ENCODE measurements around the gene LCK.
A peak's percentile ranks its signal among the peaks of the same experiment; 100 is the strongest.
"Not testable (repeated sequence)": the region's sequence is repeated elsewhere in the genome, so short reads cannot be mapped to it uniquely, and the experiment has no call there.

The LCK gene

GRCh38 chr1:32239790-32240139, 11.3 kb upstream of the LCK start:
- no peak for DNase-seq (ENCODE audit: low read depth in 2 of 2)

- no peak for DNase-seq (ENCODE audit: low read depth in 2 of 2)
Measured at GRCh38 chr1:32240140-32240951, 10.7 kb upstream of the LCK start.

DNA sequence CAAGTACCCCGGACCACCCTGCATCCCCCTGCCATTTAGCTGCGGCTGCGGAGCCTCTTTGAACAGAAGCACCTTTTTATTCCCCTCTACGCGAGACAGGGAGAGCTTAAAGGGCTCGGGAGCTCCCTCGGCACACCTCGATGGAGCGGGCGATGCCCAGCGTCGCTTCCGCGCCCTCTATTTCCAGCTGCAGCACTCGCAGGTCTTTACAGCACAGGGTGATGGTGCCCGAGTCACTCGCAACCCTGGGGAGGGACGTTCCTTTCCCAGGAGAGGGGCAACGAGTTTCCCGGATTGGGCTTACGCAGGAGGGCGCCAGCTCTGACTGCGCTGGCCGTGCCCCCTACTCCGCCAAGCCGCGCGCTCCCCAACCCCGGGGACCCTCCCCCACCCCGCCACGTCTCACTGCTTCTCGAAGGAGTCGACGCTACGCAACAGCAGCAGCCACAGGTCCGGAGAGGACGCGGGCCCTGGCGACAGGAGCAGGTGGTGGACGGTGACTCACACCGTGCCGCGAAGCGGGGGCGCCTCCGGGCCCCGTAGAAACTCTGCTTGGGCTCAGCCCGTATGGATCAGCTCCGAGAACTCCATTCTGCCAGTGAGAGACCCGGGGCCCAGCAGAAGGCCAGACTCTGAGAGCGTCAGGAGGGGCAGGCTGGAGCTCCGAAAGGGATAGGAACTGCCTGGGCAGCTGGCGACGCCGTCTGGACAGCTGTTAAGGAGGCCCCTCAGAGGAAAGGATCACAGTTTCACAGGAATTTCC, 9.9 kb upstream of the LCK start:
- no peak for DNase-seq (ENCODE audit: low read depth in 2 of 2)

- DNase-seq (ENCODE audit: low read depth in 2 of 2) = no peak
Measured at GRCh38 chr1:32242341-32242851, 8.7 kb upstream of the LCK start.

DNA sequence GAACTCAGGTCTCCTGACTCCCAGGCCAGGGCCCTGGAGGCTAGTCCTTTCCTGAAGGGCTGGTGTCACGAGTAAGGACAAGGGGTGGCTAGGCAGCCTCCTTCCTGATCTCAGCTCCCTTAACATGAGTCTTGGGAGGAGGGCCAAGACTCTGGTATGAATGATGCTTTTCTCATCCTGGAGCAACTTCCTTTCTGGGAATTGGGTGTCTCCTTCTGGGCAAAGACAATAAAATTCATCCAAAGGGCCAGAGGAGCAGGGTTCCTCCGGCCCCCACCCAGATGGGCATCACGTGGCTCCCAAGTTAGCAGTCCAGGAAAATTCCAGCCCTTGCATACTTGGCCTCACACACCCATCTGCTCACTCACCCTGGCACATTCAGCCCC, 4.2 kb upstream of the LCK start, which contains the start of gene FAM167B:
FAM167B (plus strand) TSS at position 335 of the 386 bp plus-strand sequence. CDS start 200 bp downstream, outside the sequence.
- DNase-seq (ENCODE audit: low read depth in 2 of 2) = no peak

DNA sequence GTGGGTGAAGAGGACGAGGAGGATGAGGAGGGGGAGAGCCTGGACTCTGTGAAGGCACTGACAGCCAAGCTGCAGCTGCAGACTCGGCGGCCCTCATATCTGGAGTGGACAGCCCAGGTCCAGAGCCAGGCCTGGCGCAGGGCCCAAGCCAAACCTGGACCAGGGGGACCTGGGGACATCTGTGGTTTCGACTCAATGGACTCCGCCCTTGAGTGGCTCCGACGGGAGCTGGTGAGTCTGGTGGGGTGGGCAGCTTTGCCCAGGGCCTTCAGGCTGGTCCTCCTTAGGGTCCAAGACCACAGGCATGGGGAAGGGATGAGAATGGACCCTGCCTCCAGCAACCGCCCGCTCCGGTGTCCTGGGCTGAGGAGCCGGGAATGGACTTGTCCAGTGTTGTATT, 3.6 kb upstream of the LCK start:
- DNase-seq (ENCODE audit: low read depth in 2 of 2) = no peak

GRCh38 chr1:32247983-32248889, 2.8 kb upstream of the LCK start:
- peak; percentile 76 for DNase-seq (ENCODE audit: low read depth in 2 of 2)

DNA sequence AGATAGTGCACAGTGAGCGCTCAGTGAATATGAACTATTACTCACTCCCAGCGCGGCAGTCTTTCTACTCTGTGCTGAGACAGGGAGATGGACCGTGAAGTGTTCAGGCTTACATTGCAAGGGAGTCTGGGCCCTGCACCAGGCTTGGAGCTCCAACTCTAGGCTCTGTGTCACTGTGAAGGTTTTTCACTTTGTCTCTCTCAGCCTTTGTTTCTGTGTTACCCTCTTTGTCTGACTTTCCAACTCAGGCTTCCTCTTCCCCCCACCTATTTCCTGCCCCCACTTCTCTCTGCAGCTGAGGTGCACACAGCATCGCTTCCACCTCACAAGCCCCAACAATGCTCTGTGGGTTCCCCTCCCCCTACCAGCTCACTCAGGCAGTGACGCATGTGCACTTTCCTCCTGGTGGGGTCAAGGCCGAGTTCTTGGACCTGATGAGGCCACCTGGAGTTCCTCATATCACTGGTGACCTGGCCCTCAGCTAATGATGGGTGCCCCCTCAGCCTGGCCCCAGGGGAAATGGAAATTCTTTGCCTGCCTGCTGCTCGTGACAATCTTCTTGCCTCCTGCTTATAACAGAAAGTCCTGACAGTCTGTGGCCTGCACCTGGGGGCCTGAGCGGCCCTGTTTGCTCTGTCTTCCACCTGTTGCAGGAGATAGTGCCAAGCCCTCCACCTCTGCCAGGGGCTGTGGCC, 1.1 kb upstream of the LCK start:
- peak; percentile 75 to 76 for DNase-seq (ENCODE audit: low read depth in 2 of 2)

DNA sequence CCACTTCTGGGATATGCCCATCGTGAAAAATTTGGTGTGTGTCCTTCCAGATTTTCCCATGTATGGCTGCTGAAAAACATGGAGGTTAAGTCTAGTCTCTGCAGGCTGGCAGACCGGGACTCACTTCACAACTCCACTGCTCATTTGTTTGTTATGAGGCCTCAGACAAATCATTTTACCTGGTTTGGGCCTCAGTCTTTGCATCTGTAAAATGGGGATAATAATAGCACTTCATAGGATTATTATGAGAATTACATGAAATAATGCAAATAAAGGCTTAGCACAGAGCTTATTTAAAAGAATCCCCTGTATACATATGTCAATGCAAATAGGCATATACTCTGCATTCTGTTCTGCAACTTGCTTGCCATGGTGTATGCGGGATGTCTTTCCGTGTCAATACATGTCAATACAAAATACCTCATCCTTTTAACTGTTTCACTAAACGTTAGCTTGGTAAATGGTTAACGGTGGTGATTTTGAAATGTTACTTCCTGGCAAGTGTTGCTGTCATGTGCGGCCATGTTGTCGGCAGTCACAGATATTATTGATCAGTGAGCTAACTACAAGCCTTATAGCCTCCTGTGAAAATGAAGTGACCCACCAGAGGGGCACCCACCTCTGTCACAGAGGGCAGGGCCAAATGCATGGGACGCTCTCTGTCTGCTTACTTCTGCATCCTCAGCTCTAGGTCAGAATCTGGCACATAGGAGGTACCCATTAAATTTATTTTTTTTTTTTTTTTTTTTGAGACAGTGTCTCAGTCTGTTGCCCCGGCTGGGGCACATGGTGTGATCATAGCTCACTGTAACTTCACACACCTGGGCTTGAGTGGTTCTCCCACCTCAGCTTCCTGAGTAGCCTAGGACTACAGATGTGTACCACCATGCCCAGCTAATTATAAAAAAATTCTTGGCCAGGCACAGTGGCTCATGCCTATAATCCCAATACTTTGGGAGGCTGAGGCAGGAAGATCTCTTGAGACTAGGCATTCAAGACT, 4.3 kb downstream of the LCK start:
- no peak for DNase-seq (ENCODE audit: low read depth in 2 of 2)

DNA sequence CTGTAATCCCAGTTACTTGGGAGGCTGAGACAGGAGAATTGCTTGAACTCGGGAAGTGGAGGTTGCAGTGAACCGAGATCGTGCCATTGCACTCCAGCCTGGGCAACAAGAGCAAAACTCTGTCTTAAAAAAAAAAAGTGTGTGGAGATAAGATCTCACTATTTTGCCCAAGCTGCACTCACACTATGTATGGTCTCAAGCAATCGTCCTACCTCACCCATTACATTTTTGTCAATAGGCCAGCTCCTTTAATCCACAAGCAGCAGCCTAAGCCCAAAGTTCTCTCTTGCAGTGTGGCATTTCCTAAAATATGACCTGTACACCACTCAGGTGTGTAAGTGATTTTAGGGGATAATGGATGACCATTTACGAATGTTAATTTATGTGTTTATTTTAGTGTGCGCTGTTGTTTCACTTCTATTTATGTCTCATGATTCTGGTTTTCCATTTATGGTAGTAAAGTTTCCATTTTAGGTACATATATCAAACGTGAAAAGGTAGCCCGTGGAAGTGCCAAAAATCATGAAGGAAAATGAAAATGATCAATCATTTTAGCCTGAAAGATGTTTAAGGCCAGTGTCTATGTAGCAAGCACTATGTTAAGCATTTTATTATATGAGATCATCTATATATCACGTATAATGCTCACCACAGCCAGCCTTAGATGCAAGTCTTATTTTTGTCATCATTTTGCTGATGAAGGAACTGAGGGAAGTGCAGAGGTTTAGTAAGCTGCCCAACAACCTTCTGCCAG, 5.6 kb downstream of the LCK start:
- DNase-seq (ENCODE audit: low read depth in 2 of 2) = no peak

DNA sequence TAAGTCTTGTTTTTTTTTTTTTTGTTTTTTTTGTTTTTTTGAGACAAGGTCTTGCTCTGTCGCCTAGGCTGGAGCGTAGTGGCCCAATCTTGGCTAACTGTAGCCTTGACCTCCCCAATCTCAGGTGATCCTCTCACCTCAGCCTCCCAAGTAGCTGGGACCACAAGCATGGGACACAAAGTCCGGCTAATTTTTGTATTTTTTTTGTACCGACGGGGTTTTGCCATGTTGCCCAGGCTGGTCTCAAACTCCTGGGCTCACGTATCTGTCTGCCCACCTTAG, 6.1 kb downstream of the LCK start:
- no peak for DNase-seq (ENCODE audit: low read depth in 2 of 2)

GRCh38 chr1:32263236-32263593, 12.2 kb downstream of the LCK start:
- not testable (repeated sequence) for DNase-seq (ENCODE audit: low read depth in 2 of 2)

DNA sequence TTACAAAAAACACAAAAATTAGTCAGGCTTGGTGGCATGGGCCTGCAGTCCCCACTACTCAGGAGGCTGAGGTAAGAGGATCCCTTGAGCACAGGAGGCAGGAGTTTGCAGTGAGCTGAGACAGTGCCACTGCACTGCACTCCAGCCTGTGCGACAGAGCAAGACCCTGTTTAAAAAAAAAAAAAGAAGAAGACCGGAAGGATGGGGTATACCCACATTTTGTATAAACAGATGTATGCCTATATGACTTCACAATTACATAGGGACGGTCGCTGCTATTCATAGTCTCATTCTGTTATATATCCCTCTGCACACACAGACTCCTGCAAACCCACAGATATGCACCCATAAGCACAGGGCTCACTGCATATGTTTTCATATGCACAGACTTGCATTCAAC, 12.7 kb downstream of the LCK start:
- no peak for DNase-seq (ENCODE audit: low read depth in 2 of 2)

DNA sequence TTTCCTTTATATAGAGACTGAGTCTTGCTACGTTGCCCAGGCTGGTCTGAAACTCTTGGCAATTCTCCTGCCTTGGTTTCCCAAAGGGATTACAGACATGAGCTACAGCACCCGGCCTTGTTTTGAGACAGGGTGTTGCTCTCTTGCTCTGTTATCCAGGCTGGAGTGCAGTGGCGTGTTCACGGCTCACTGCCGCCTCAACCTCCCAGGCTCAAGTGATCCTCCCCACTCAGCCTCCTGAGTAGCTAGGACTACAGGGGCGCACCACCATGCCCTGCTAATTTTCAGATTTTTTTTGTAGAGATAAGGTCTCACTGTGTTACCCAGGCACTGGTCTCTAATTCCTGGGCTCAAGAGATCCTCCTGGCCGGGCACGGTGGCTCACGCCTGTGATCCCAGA, 14.8 kb downstream of the LCK start:
- no peak for DNase-seq (ENCODE audit: low read depth in 2 of 2)

- no peak for DNase-seq (ENCODE audit: low read depth in 2 of 2)
Measured at GRCh38 chr1:32266921-32267591, 16.0 kb downstream of the LCK start.

DNA sequence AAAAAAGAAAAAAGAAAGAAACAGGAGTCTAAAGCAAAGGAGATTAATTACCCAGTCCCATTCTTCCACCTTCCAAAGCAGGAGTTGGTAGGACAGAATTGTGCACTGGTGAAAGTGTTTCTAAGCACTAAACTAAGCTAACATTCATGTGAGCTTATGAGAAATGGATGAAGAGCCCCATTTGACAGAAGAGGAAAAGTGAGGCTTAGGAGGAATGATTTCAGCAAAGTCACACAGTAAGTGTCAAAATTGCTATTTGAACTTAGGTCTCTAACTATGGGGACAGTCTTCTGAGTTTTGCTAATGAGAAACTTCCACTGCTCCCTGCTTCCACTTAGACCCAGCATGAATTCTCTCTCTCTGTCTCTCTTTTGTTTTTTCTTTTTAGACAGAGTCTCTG, 18.7 kb downstream of the LCK start:
- no peak for DNase-seq (ENCODE audit: low read depth in 2 of 2)

DNA sequence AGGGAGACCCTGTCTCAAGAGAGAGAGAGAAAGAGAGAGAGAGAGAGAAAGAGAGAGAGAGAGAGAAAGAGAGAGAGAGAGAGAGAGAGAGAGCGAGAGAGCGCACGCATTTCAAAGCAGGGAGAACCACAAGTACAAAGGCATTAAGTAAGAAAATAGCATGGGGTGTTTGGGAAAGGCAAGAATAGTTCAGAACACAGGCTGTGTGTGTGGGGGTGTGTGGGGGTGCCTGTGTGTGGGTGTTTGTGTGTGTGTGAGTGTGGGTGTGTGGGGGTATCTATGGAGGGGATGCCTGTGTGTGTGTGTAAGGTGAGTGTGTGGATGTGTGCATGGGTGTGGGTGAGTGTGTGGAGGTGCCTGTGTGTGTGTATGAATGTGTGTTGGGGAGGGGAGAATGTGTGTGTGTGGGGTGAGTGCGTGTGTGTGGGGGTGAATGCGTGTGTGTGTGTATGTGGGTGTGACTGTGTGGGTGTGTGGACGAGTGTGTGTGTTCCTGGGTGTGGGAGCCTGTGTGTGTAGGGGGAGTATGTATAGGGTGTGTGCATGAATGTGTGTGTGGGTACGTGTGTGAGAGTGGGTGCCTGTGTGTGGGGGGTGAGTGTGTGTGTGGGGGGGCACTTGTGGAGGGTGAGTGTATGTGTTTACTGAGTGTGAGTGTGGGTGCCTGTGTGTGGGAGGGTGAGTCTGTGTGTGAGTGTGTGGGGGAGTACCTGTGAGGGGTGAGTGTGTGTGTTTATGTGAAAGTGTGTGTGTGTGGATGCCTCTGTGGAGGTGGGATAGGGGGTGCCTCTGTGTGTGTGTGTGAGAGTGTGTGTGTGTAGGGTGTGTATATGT, 21.7 kb downstream of the LCK start:
- no peak for DNase-seq (ENCODE audit: low read depth in 2 of 2)

Measured in stimulated activated CD8-positive, alpha-beta memory T cell treated with anti-CD3 and anti-CD28 coated beads, Interleukin-15, amount 100 ng/mL, for 48 hours (primary cell).